Upper lobe of left lung (tissue), 6 donors: ENCODE data around the gene PPIL6. TPM values are rescaled to one million over a fixed set of nuclear protein-coding genes. Genes with fewer than 3 reads are reported as not detected.

ENCODE experiments used
- ATAC-seq, 2 donors: fragments of 200-7000 bp; cut with Tn5 transposase; one replicate each; pipeline ENCODE4 v1.9.1; 2022; ENCODE audit warnings: mild to moderate bottlenecking in 2 of 2, moderate library complexity in 2 of 2; ENCODE audit not compliant: low FRiP score in 2 of 2
- DNase-seq, 2 donors: peaks; one replicate each; pipeline ENCODE4 v3.0.0-alpha.2; 2019 to 2020
- H3K27ac ChIP-seq, 4 donors: fragments of 200-600 bp; sonication (generic); one replicate each; pipeline ENCODE4 v1.5.1; 2016 to 2019
- H3K27me3 ChIP-seq, 4 donors: fragments of 200-600 bp; sonication (generic); one replicate each; pipeline ENCODE4 v1.5.1; 2017 to 2019
- H3K36me3 ChIP-seq, 4 donors: fragments of 200-600 bp; sonication (generic); one replicate each; pipeline ENCODE4 v1.5.1; 2016 to 2019
- H3K4me1 ChIP-seq, 4 donors: fragments of 200-600 bp; sonication (generic); one replicate each; pipeline ENCODE4 v1.5.1; 2018 to 2019
- H3K4me3 ChIP-seq, 4 donors: fragments of 200-600 bp; sonication (generic); one replicate each; pipeline ENCODE4 v1.5.1; 2017 to 2019; ENCODE audit warnings: mild to moderate bottlenecking in 2 of 4, moderate library complexity in 1 of 4
- H3K9me3 ChIP-seq, 4 donors: fragments of 200-600 bp; sonication (generic); one replicate each; pipeline ENCODE4 v1.5.1; 2018 to 2019
- CTCF ChIP-seq, 6 experiments: fragments of 450-650 bp in 4 of 6; fragments of 200-600 bp in 2 of 6; sonication (generic) in 2 of 6; IDR thresholded peaks; one replicate each; pipeline ENCODE4 v1.5.1; 2016 to 2019; ENCODE audit warnings: antibody characterized with exemption in 6 of 6
- EP300 ChIP-seq, 4 donors: sonication (generic); formaldehyde crosslinking; IDR thresholded peaks; one replicate each; pipeline ENCODE4 v1.5.1; 2017; ENCODE audit warnings: antibody characterized with exemption in 4 of 4, control low read depth in 2 of 4
- POLR2A ChIP-seq, 4 donors: fragments of 450-650 bp; IDR thresholded peaks; one replicate each; pipeline ENCODE4 v1.5.1; 2016 to 2017; ENCODE audit warnings: antibody characterized with exemption in 4 of 4, mild to moderate bottlenecking in 2 of 4
- POLR2AphosphoS5 ChIP-seq, 2 donors: sonication (generic); formaldehyde crosslinking; IDR thresholded peaks; one replicate each; pipeline ENCODE4 v1.5.1; 2017; ENCODE audit warnings: antibody characterized with exemption in 2 of 2
- WGBS, 2 donors: methylation state at CpG; one replicate each; pipeline ENCODE4 v1.1.5; 2017 to 2018; 5-methylcytosine and 5-hydroxymethylcytosine counted together
- total RNA-seq, 6 donors: library from RNA; depleted of rRNA in 4 of 6; stranded (reverse); fragments of >200 nt in 4 of 6; gene quantifications; one replicate each; pipeline versions ENCODE4 v1.1.0 to v1.2.1, GENCODE V29; 2016 to 2021
- donor health status: DM: no; HTN: no; CAD: no; lungs with moderate emphysema.
- donor health status: DM: no; HTN: yes; CAD: no; lungs with severe emphysema.

The PPIL6 gene
- total RNA-seq, 6 donors from 2014 or later, result 3.5 to 44.3 (median 6.5) TPM

GRCh38 chr6:109360791-109361190 is 79.6 kb downstream of the PPIL6 start:
- DNase-seq (no peak), ATAC-seq (no peak)
- no peaks in the 10 kb centered on the region for H3K27me3 ChIP-seq
- no peak for TF ChIP-seq POLR2AphosphoS5 (IDR thresholded peaks at IDR 0.05)
- TF ChIP-seq POLR2A (IDR thresholded peaks at IDR 0.05), result no peak
- TF ChIP-seq EP300 (IDR thresholded peaks at IDR 0.05), result no peak
- no peak for TF ChIP-seq CTCF (IDR thresholded peaks at IDR 0.05)
- no peak overlapping the region for H3K4me3 ChIP-seq
- H3K4me1 ChIP-seq, result no peaks in the 10 kb centered on the region
- peaks cover 0 to 8% (median 4%) of the 10 kb centered on the region in 4 donors for H3K9me3 ChIP-seq
- H3K27ac ChIP-seq, result no peak overlapping the region
- peaks cover 0 to 61% (median 36%) of the 10 kb centered on the region in 4 donors for H3K36me3 ChIP-seq

- DNase-seq, result no peak
- Histone ChIP-seq H3K4me1 (no peaks in the 10 kb centered on the region), H3K36me3 (peaks cover 0 to 66% (median 37%) of the 10 kb centered on the region in 4 donors), H3K27ac (no peak overlapping the region), H3K27me3 (no peaks in the 10 kb centered on the region), H3K4me3 (no peak overlapping the region), H3K9me3 (peaks cover 0 to 8% (median 4%) of the 10 kb centered on the region in 4 donors)
- 100% methylated on average over 1 of the region's 1 CpG; no CpG with 5 or more reads in 1 of the 2 donors for WGBS, 2 donors
- ATAC-seq, result no peak
- TF ChIP-seq POLR2AphosphoS5 (IDR thresholded peaks at IDR 0.05) (no peak), CTCF (IDR thresholded peaks at IDR 0.05) (no peak), POLR2A (IDR thresholded peaks at IDR 0.05) (no peak), EP300 (IDR thresholded peaks at IDR 0.05) (no peak)
Measured at GRCh38 chr6:109360281-109360680, 80.1 kb downstream of the PPIL6 start.

- ATAC-seq (no peak), DNase-seq (no peak)
- no peak overlapping the region for H3K27ac ChIP-seq
- no peaks in the 10 kb centered on the region for H3K27me3 ChIP-seq
- H3K36me3 ChIP-seq, result peaks cover 0 to 64% (median 33%) of the 10 kb centered on the region in 4 donors
- WGBS, 2 donors, result 90 to 98% methylated on average over 2 of the region's 2 CpGs
- H3K4me3 ChIP-seq, result no peak overlapping the region
- peaks cover 0 to 8% (median 4%) of the 10 kb centered on the region in 4 donors for H3K9me3 ChIP-seq
- TF ChIP-seq EP300 (IDR thresholded peaks at IDR 0.05) (no peak), CTCF (IDR thresholded peaks at IDR 0.05) (no peak), POLR2A (IDR thresholded peaks at IDR 0.05) (no peak), POLR2AphosphoS5 (IDR thresholded peaks at IDR 0.05) (no peak)
- H3K4me1 ChIP-seq, result no peaks in the 10 kb centered on the region
Measured at GRCh38 chr6:109359248-109359647, 81.2 kb downstream of the PPIL6 start.

GRCh38 chr6:109358204-109358603 is 82.2 kb downstream of the PPIL6 start:
- no peak for TF ChIP-seq POLR2A (IDR thresholded peaks at IDR 0.05)
- TF ChIP-seq EP300 (IDR thresholded peaks at IDR 0.05), result no peak
- no peak for TF ChIP-seq CTCF (IDR thresholded peaks at IDR 0.05)
- TF ChIP-seq POLR2AphosphoS5 (IDR thresholded peaks at IDR 0.05), result no peak
- H3K27me3 ChIP-seq, result no peaks in the 10 kb centered on the region
- H3K4me1 ChIP-seq, result peaks cover 0 to 1% (median 0%) of the 10 kb centered on the region in 4 donors
- DNase-seq (no peak), ATAC-seq (no peak)
- no peak overlapping the region for H3K4me3 ChIP-seq
- no peak overlapping the region for H3K27ac ChIP-seq
- peaks cover 0 to 59% (median 38%) of the 10 kb centered on the region in 4 donors for H3K36me3 ChIP-seq
- H3K9me3 ChIP-seq, result peaks cover 0 to 8% (median 4%) of the 10 kb centered on the region in 4 donors

GRCh38 chr6:109356237-109356636 is 84.2 kb downstream of the PPIL6 start:
- Histone ChIP-seq H3K27me3 (no peaks in the 10 kb centered on the region), H3K4me1 (peaks cover 8 to 12% (median 10%) of the 10 kb centered on the region in 4 donors), H3K4me3 (no peak overlapping the region), H3K27ac (no peak overlapping the region), H3K9me3 (peaks cover 0 to 8% (median 4%) of the 10 kb centered on the region in 4 donors), H3K36me3 (peaks cover 0 to 46% (median 23%) of the 10 kb centered on the region in 4 donors)
- 95 to 100% methylated on average over 3 of the region's 3 CpGs for WGBS, 2 donors
- DNase-seq, result no peak
- no peak for TF ChIP-seq CTCF (IDR thresholded peaks at IDR 0.05)
- TF ChIP-seq EP300 (IDR thresholded peaks at IDR 0.05), result no peak
- TF ChIP-seq POLR2A (IDR thresholded peaks at IDR 0.05), result no peak
- no peak for TF ChIP-seq POLR2AphosphoS5 (IDR thresholded peaks at IDR 0.05)
- ATAC-seq, result no peak
